Embryonic facial prominence (tissue), 1 donor: ENCODE measurements around the gene RAPGEF5.
A peak's percentile ranks its signal among the peaks of the same experiment; 100 is the strongest.
"Not testable (repeated sequence)": the region's sequence is repeated elsewhere in the genome, so short reads cannot be mapped to it uniquely, and the experiment has no call there.

ENCODE experiments used
- DNase-seq: peaks from one replicate; pipeline ENCODE4 v3.0.0-alpha.2; 2016; ENCODE audit errors: extremely low spot score

Gene RAPGEF5

GRCh38 chr7:22082886-22083703 lies 273.9 kb downstream of the RAPGEF5 start:
- DNase-seq: peak; percentile 67

GRCh38 chr7:22082553-22082885 lies 274.4 kb downstream of the RAPGEF5 start:
- no peak for DNase-seq

GRCh38 chr7:22080219-22080618 lies 276.7 kb downstream of the RAPGEF5 start:
- not testable (repeated sequence) for DNase-seq

GRCh38 chr7:22078872-22079271 lies 278.1 kb downstream of the RAPGEF5 start:
- not testable (repeated sequence) for DNase-seq

GRCh38 chr7:22075561-22075960 lies 281.4 kb downstream of the RAPGEF5 start:
- DNase-seq: no peak

- DNase-seq: no peak
Measured at GRCh38 chr7:22074897-22075296, 282.1 kb downstream of the RAPGEF5 start.
